Activated naive CD4-positive, alpha-beta T cell treated with anti-CD3 and anti-CD28 coated beads, Interleukin-2, amount 50 U/mL, for 72 hours (primary cell): ENCODE results near the gene PYDC2. TPM values are rescaled to one million over a fixed set of nuclear protein-coding genes. Genes with fewer than 3 reads are reported as not detected.

Source experiments
- ATAC-seq, 2 donors: fragments of 150-1000 bp; cut with Tn5 transposase; 2 replicates each; pipeline ENCODE4 v1.10.0; 2021; ENCODE audit warnings: mild to moderate bottlenecking in 2 of 2, moderate library complexity in 2 of 2
- DNase-seq, 2 donors: peaks; one replicate each; pipeline ENCODE4 v3.0.0; 2021 to 2022; ENCODE audit warnings: low spot score in 2 of 2
- H3K27ac Mint-ChIP-seq, 2 donors: one replicate each; pipeline ENCODE4 v1.8.0; 2022; ENCODE audit warnings: mild to moderate bottlenecking in 2 of 2, mixed read lengths in 2 of 2
- H3K36me3 Mint-ChIP-seq, 2 donors: one replicate each; pipeline ENCODE4 v1.8.0; 2022; ENCODE audit warnings: mixed read lengths in 2 of 2
- H3K9me3 Mint-ChIP-seq, 2 donors: one replicate each; pipeline ENCODE4 v1.8.0; 2022; ENCODE audit warnings: mixed read lengths in 2 of 2
- total RNA-seq, 2 donors: library from RNA; stranded (reverse); gene quantifications; one replicate each; pipeline ENCODE4 v1.2.3, GENCODE V29; 2022

Gene PYDC2
- not detected for total RNA-seq

- Mint-ChIP-seq H3K9me3 (peaks cover 0 to 6% of the 10 kb centered on the region in 2 donors), H3K27ac (no peak within 1 kb of the TSS), H3K36me3 (no peaks in the 10 kb centered on the region)
- no peak for ATAC-seq
- DNase-seq: no peak
Observed at GRCh38 chr3:191461113-191461595, at the start of gene PYDC2. PYDC2 (plus strand) TSS chr3:191461163; CDS start chr3:191461163, 0 bp downstream.

GRCh38 chr3:191412759-191413158, 48.2 kb upstream of the PYDC2 start:
- Mint-ChIP-seq H3K36me3 (no peaks in the 10 kb centered on the region), H3K9me3 (peaks cover 7 to 10% of the 10 kb centered on the region in 2 donors), H3K27ac (no peak overlapping the region)
- no peak for ATAC-seq
- DNase-seq: no peak

- H3K27ac Mint-ChIP-seq: no peak overlapping the region
- no peak for DNase-seq
- H3K36me3 Mint-ChIP-seq: no peaks in the 10 kb centered on the region
- no peak for ATAC-seq
- H3K9me3 Mint-ChIP-seq: peaks cover 7 to 9% of the 10 kb centered on the region in 2 donors
Observed at GRCh38 chr3:191414286-191414685, 46.7 kb upstream of the PYDC2 start.

- Mint-ChIP-seq H3K36me3 (no peaks in the 10 kb centered on the region), H3K27ac (no peak overlapping the region)
- no peak for ATAC-seq
Observed at GRCh38 chr3:191414732-191415131, 46.2 kb upstream of the PYDC2 start.

GRCh38 chr3:191415566-191415965, 45.4 kb upstream of the PYDC2 start:
- Mint-ChIP-seq H3K27ac (no peak overlapping the region), H3K9me3 (peaks cover 0 to 3% of the 10 kb centered on the region in 2 donors), H3K36me3 (no peaks in the 10 kb centered on the region)
- ATAC-seq (no peak), DNase-seq (no peak)

More at GRCh38 chr3:191414732-191415131, 46.2 kb upstream of the PYDC2 start:
- DNase-seq: no peak
- peaks cover 5 to 7% of the 10 kb centered on the region in 2 donors for H3K9me3 Mint-ChIP-seq

- H3K36me3 Mint-ChIP-seq: no peaks in the 10 kb centered on the region
- peaks cover 0 to 3% of the 10 kb centered on the region in 2 donors for H3K9me3 Mint-ChIP-seq
- DNase-seq (no peak), ATAC-seq (no peak)
- H3K27ac Mint-ChIP-seq: no peak overlapping the region
Observed at GRCh38 chr3:191417457-191417729, 43.6 kb upstream of the PYDC2 start.

- H3K36me3 Mint-ChIP-seq: no peaks in the 10 kb centered on the region
- H3K9me3 Mint-ChIP-seq: peaks cover 0 to 3% of the 10 kb centered on the region in 2 donors
- no peak for DNase-seq
- no peak overlapping the region for H3K27ac Mint-ChIP-seq
- ATAC-seq: no peak
Observed at GRCh38 chr3:191420771-191421170, 40.2 kb upstream of the PYDC2 start.

GRCh38 chr3:191424881-191425280, 36.1 kb upstream of the PYDC2 start:
- DNase-seq: no peak
- Mint-ChIP-seq H3K9me3 (no peaks in the 10 kb centered on the region), H3K27ac (no peak overlapping the region), H3K36me3 (no peaks in the 10 kb centered on the region)
- ATAC-seq: no peak

- no peaks in the 10 kb centered on the region for H3K36me3 Mint-ChIP-seq
- no peaks in the 10 kb centered on the region for H3K9me3 Mint-ChIP-seq
- ATAC-seq (no peak), DNase-seq (no peak)
- H3K27ac Mint-ChIP-seq: no peak overlapping the region
Observed at GRCh38 chr3:191425322-191425734, 35.6 kb upstream of the PYDC2 start.

GRCh38 chr3:191426311-191426710, 34.7 kb upstream of the PYDC2 start:
- Mint-ChIP-seq H3K27ac (no peak overlapping the region), H3K9me3 (peaks cover 0 to 6% of the 10 kb centered on the region in 2 donors), H3K36me3 (no peaks in the 10 kb centered on the region)
- DNase-seq: no peak
- no peak for ATAC-seq

- H3K27ac Mint-ChIP-seq: no peak overlapping the region
- peaks cover 0 to 7% of the 10 kb centered on the region in 2 donors for H3K9me3 Mint-ChIP-seq
- ATAC-seq (no peak), DNase-seq (no peak)
- H3K36me3 Mint-ChIP-seq: no peaks in the 10 kb centered on the region
Observed at GRCh38 chr3:191428177-191428576, 32.8 kb upstream of the PYDC2 start.

- no peaks in the 10 kb centered on the region for H3K36me3 Mint-ChIP-seq
Observed at GRCh38 chr3:191430103-191430502, 30.9 kb upstream of the PYDC2 start.

GRCh38 chr3:191431160-191431822, 29.7 kb upstream of the PYDC2 start:
- H3K36me3 Mint-ChIP-seq: no peaks in the 10 kb centered on the region
- H3K27ac Mint-ChIP-seq: no peak overlapping the region
- no peak for ATAC-seq

More at GRCh38 chr3:191430103-191430502, 30.9 kb upstream of the PYDC2 start:
- Mint-ChIP-seq H3K27ac (no peak overlapping the region), H3K9me3 (peaks cover 0 to 7% of the 10 kb centered on the region in 2 donors)
- ATAC-seq: no peak
- DNase-seq: no peak

GRCh38 chr3:191432162-191432561, 28.8 kb upstream of the PYDC2 start:
- ATAC-seq (no peak), DNase-seq (no peak)
- Mint-ChIP-seq H3K27ac (no peak overlapping the region), H3K9me3 (peaks cover 0 to 7% of the 10 kb centered on the region in 2 donors), H3K36me3 (no peaks in the 10 kb centered on the region)

More at GRCh38 chr3:191431160-191431822, 29.7 kb upstream of the PYDC2 start:
- H3K9me3 Mint-ChIP-seq: peaks cover 0 to 7% of the 10 kb centered on the region in 2 donors
- no peak for DNase-seq

- no peaks in the 10 kb centered on the region for H3K36me3 Mint-ChIP-seq
- H3K27ac Mint-ChIP-seq: no peak overlapping the region
- H3K9me3 Mint-ChIP-seq: peaks cover 0 to 7% of the 10 kb centered on the region in 2 donors
- DNase-seq (no peak), ATAC-seq (no peak)
Observed at GRCh38 chr3:191434024-191434423, 26.9 kb upstream of the PYDC2 start.

GRCh38 chr3:191435981-191436380, 25.0 kb upstream of the PYDC2 start:
- Mint-ChIP-seq H3K36me3 (peaks cover 0 to 9% of the 10 kb centered on the region in 2 donors), H3K27ac (no peak overlapping the region), H3K9me3 (peaks cover 4 to 13% of the 10 kb centered on the region in 2 donors)
- ATAC-seq (no peak), DNase-seq (no peak)

- H3K27ac Mint-ChIP-seq: no peak overlapping the region
- H3K36me3 Mint-ChIP-seq: peaks cover 0 to 9% of the 10 kb centered on the region in 2 donors
- DNase-seq (no peak), ATAC-seq (no peak)
- peaks cover 4 to 24% of the 10 kb centered on the region in 2 donors for H3K9me3 Mint-ChIP-seq
Observed at GRCh38 chr3:191438150-191438814, 22.7 kb upstream of the PYDC2 start.

- peaks cover 0 to 9% of the 10 kb centered on the region in 2 donors for H3K36me3 Mint-ChIP-seq
- peaks cover 4 to 24% of the 10 kb centered on the region in 2 donors for H3K9me3 Mint-ChIP-seq
- ATAC-seq (no peak), DNase-seq (no peak)
- no peak overlapping the region for H3K27ac Mint-ChIP-seq
Observed at GRCh38 chr3:191440532-191440931, 20.4 kb upstream of the PYDC2 start.
